ENCODE data around the gene ENOSF1.

The ENOSF1 gene

GRCh38 chr18:673317-673716 lies 39.1 kb downstream of the ENOSF1 start:
- no peak for DNase-seq (ENCODE audit: low read depth)

- DNase-seq (ENCODE audit: low read depth), result no peak
These were observed 41.0 kb downstream of the ENOSF1 start for GRCh38 chr18:671405-671804.

- DNase-seq (ENCODE audit: low read depth), result no peak
These were observed 41.9 kb downstream of the ENOSF1 start for GRCh38 chr18:670522-670921.

- no peak for DNase-seq (ENCODE audit: low read depth)
These were observed 43.4 kb downstream of the ENOSF1 start for GRCh38 chr18:669077-669476.

GRCh38 chr18:668260-668659 lies 44.2 kb downstream of the ENOSF1 start:
- DNase-seq (ENCODE audit: low read depth), result no peak

GRCh38 chr18:666628-667027 lies 45.8 kb downstream of the ENOSF1 start:
- no peak for DNase-seq (ENCODE audit: low read depth)

- DNase-seq (ENCODE audit: low read depth), result no peak
These were observed 46.3 kb downstream of the ENOSF1 start for GRCh38 chr18:666177-666576.

- no peak for DNase-seq (ENCODE audit: low read depth)
These were observed 50.2 kb downstream of the ENOSF1 start for GRCh38 chr18:662197-662596.

GRCh38 chr18:659597-659996 lies 52.8 kb downstream of the ENOSF1 start:
- no peak for DNase-seq (ENCODE audit: low read depth)

- DNase-seq (ENCODE audit: low read depth), result no peak
These were observed 53.4 kb downstream of the ENOSF1 start for GRCh38 chr18:658947-659533.

GRCh38 chr18:658001-658946 lies 54.2 kb downstream of the ENOSF1 start:
- peak; percentile 70 for DNase-seq (ENCODE audit: low read depth)

GRCh38 chr18:657311-658000 lies 55.0 kb downstream of the ENOSF1 start, which contains the start of gene TYMS:
TSS of gene TYMS (plus strand) at chr18:657653. CDS start at chr18:657743, 90 bp downstream.
- DNase-seq (ENCODE audit: low read depth), result peak; percentile 10

- DNase-seq (ENCODE audit: low read depth), result no peak
These were observed 57.0 kb downstream of the ENOSF1 start for GRCh38 chr18:655445-655844.

- no peak for DNase-seq (ENCODE audit: low read depth)
These were observed 57.8 kb downstream of the ENOSF1 start for GRCh38 chr18:654601-655000.

- DNase-seq (ENCODE audit: low read depth), result no peak
These were observed 58.9 kb downstream of the ENOSF1 start for GRCh38 chr18:653512-653911.

- DNase-seq (ENCODE audit: low read depth), result no peak
These were observed 60.3 kb downstream of the ENOSF1 start for GRCh38 chr18:652131-652530.

GRCh38 chr18:650428-650858 lies 62.0 kb downstream of the ENOSF1 start:
- no peak for DNase-seq (ENCODE audit: low read depth)

- DNase-seq (ENCODE audit: low read depth), result no peak
These were observed 63.1 kb downstream of the ENOSF1 start for GRCh38 chr18:649341-649740.

- no peak for DNase-seq (ENCODE audit: low read depth)
These were observed 65.1 kb downstream of the ENOSF1 start for GRCh38 chr18:647304-647703.

- DNase-seq (ENCODE audit: low read depth), result no peak
These were observed 67.9 kb downstream of the ENOSF1 start for GRCh38 chr18:644395-645004.

- DNase-seq (ENCODE audit: low read depth), result no peak
These were observed 71.2 kb downstream of the ENOSF1 start for GRCh38 chr18:641224-641623.

GRCh38 chr18:635171-635570 lies 77.3 kb downstream of the ENOSF1 start:
- DNase-seq (ENCODE audit: low read depth), result no peak

Data from GM04504 (cell line).